ENCODE data around the gene AHNAK. TPM values are rescaled to one million over a fixed set of nuclear protein-coding genes. Genes with fewer than 3 reads are reported as not detected.
"Not testable (repeated sequence)": the region's sequence is repeated elsewhere in the genome, so short reads cannot be mapped to it uniquely, and the experiment has no call there.

AHNAK gene
- 10 to 100 TPM; 70.7 to 75.1 TPM for total RNA-seq

DNA sequence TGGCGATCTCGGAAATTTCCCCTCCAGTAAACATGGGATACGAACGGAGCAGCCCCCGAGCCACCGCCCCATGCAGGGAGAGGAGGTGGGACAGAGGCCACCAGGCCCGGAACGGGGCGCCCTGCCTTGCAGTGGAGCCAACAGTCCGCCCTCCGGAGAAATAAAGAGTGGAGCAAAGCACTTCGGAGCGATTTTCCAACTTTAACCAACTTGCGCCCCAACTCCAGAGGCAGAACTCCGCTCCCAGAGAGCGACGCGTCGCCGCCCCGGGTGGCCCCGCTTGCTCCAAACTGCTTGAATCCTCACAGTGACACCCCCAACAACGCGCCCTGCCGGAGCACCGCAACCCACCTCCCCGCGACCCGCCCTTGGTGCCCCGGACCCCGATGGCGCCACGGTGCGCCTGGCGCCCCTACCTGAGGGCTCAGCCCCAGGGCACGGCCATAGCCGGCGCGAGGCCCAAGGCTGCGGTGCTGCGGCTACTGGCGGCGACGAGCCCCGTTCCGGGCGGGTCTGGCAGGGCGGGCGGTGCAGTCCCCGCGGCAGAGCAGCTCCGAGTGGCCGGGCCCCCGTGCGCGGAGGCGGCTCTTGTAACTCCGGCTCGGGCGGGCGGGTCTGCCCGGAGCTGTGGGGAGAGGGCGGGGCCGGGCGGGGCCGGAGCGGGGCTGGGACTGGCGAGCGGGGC, at the start of gene AHNAK:
Gene AHNAK, minus strand, starts transcription at position 563 of the 685 bp plus-strand sequence. CDS start 10,708 bp downstream, outside the sequence.
- POLR2A ChIA-PET: interaction anchor here (0.5 to 1.4 kb wide), 2 partner anchors 11 to 227 kb away, joined by 3 to 6 read pairs; no protein-coding TSS in a partner anchor
- CTCF ChIA-PET: interaction anchor here (1.0 to 1.2 kb wide), 3 partner anchors 9 to 145 kb away, joined by 3 to 8 read pairs (median 3); no protein-coding TSS in a partner anchor

DNA sequence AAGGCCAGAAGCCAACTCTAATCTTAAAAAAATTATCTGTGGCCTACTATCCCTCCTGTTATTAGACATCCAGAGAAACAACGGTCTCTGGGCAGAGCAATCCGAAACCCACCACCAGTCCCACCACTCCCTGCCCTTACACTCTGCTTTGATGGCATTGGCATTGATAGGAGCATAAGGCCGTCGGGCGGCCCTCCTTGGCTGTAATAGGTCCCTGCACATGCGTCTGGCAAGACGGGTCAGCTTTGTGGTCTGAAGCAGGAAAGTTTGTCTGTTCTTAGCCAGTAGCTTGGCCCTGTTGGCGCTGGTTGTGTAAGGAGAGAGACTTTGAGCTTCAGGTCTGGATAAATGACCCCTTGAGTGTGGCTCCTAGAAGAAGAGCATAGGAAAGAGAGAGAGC, 48.5 kb upstream of the AHNAK start:
- POLR2A ChIA-PET: interaction anchor here (0.8 kb wide), 1 partner anchor 262 kb away, joined by 5 read pairs; no protein-coding TSS in a partner anchor

GRCh38 chr11:62593434-62594044, 46.9 kb upstream of the AHNAK start:
- POLR2A ChIA-PET: interaction anchor here (0.6 to 3.2 kb wide), 7 partner anchors 7 to 176 kb away, joined by 3 to 44 read pairs (median 8); partner anchors contain the start of genes B3GAT3, C11orf98, CSKMT and LBHD1

More for the DNA sequence above, 48.5 kb upstream of the AHNAK start:
- CTCF ChIA-PET: interaction anchor here (2.4 kb wide), 1 partner anchor 17 kb away, joined by 8 read pairs; the partner anchor contains the start of gene EML3

GRCh38 chr11:62592989-62593421, 46.4 kb upstream of the AHNAK start:
- ChIA-PET POLR2A (interaction anchor here (0.6 to 3.2 kb wide), 8 partner anchors 8 to 176 kb away, joined by 3 to 44 read pairs (median 18); partner anchors contain the start of genes B3GAT3, C11orf98, CSKMT and EEF1G), CTCF (interaction anchor here (0.6 to 3.5 kb wide), 14 partner anchors 8 to 240 kb away, joined by 3 to 46 read pairs (median 3); partner anchors contain the start of genes EML3, MTA2, ROM1 and TEX54)

More at GRCh38 chr11:62593434-62594044, 46.9 kb upstream of the AHNAK start:
- CTCF ChIA-PET: interaction anchor here (0.6 to 3.5 kb wide), 17 partner anchors 8 to 239 kb away, joined by 3 to 46 read pairs (median 3); partner anchors contain the start of genes EML3, MTA2, ROM1 and TEX54

DNA sequence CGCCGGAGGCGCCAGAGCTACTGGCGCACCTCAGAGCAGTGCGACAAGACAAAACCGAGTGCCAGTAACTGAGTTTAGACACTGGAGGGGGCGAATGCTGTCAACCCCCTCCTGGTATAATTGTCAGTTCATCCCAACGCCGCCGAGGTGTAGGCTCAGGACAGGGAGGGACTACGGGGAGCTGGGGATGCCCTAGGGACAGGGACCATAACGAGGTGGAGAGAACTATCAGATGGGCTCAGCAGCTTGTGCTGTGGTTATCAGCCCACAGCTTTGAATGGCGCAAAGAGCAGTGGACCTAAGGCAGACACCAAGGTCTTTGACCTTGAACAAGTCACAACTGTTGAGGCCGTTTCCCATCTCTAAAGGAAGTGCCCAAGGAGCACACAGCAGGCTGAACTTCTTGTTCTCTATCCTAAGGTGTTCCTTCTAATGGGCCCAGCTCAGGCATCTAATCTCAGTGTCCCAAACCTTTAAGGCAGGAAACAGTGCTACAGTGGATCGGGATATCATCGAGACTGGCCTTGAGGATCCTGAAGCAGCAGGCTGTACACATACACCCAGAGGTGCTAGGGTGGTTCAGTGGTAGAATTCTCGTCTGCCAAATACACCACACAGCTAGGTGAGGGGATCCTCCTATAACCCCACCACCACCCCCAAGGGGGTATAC, 45.7 kb upstream of the AHNAK start:
- ChIA-PET POLR2A (interaction anchor here (0.6 to 3.2 kb wide), 23 partner anchors 8 to 264 kb away, joined by 3 to 44 read pairs (median 6); partner anchors contain the start of genes B3GAT3, C11orf98, CSKMT and EEF1G), CTCF (interaction anchor here (0.5 to 3.5 kb wide), 26 partner anchors 9 to 240 kb away, joined by 3 to 46 read pairs (median 4); partner anchors contain the start of genes B3GAT3, C11orf98, CSKMT and EML3)

- CTCF ChIA-PET: interaction anchor here (0.5 to 3.5 kb wide), 22 partner anchors 8 to 190 kb away, joined by 3 to 46 read pairs (median 4); partner anchors contain the start of genes B3GAT3, C11orf98, CSKMT and EML3
- POLR2A ChIA-PET: interaction anchor here (0.6 to 3.2 kb wide), 26 partner anchors 9 to 265 kb away, joined by 3 to 44 read pairs (median 6); partner anchors contain the start of genes B3GAT3, C11orf98, CSKMT and EEF1G
These were observed 45.0 kb upstream of the AHNAK start, which contains the start of gene TUT1 for GRCh38 chr11:62591448-62592145. TUT1 (minus strand) TSS chr11:62591523; CDS start chr11:62591485, 38 bp downstream.

GRCh38 chr11:62588966-62589637, 42.5 kb upstream of the AHNAK start:
- ChIA-PET POLR2A (interaction anchor here (1.6 kb wide), 1 partner anchor 33 kb away, joined by 3 read pairs; the partner anchor contains the start of gene B3GAT3), CTCF (interaction anchor here (1.2 to 3.5 kb wide), 3 partner anchors 12 to 164 kb away, joined by 3 to 13 read pairs (median 4); no protein-coding TSS in a partner anchor)

DNA sequence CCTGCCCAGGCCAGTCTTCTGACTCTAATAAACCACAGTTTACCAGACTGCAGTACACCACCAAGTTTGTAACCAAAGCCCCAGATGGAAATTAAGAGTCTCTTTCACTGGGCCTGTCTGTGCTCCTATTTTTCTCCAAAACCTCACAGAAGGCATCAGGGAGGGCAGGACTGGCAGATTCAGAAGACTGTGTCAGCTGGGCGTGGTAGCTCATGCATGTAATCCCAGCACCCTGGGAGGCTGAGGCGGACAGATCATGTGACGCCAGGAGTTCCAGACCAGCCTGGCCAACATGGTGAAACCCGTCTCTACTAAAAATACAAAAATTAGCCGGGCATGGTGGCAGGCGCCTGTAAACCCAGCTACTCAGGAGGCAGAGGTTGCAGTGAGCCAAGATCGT, 38.8 kb upstream of the AHNAK start:
- POLR2A ChIA-PET: interaction anchor here (1.0 kb wide), 1 partner anchor 16 kb away, joined by 5 read pairs; the partner anchor contains the start of gene MTA2

DNA sequence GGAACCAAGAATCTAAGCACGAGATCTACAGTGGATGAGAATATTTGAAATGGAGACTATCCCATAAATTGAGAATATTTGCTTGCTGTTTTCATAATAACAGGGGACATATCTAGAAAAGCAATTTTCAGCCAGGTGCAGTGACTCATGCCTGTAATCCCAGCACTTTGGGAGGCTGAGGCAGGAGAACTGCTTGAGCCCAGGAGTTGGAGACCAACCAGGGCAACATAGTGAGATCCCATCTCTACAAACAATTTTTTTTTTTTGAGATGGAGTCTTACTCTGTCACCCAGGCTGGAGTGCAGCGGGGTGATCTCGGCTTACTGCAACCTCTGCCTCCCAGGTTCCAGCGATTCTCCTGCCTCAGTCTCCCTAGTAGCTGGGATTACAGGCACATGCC, 35.1 kb upstream of the AHNAK start:
- POLR2A ChIA-PET, CTCF ChIA-PET: not testable (repeated sequence)

More for the DNA sequence above, 38.8 kb upstream of the AHNAK start:
- CTCF ChIA-PET: not testable (repeated sequence)

DNA sequence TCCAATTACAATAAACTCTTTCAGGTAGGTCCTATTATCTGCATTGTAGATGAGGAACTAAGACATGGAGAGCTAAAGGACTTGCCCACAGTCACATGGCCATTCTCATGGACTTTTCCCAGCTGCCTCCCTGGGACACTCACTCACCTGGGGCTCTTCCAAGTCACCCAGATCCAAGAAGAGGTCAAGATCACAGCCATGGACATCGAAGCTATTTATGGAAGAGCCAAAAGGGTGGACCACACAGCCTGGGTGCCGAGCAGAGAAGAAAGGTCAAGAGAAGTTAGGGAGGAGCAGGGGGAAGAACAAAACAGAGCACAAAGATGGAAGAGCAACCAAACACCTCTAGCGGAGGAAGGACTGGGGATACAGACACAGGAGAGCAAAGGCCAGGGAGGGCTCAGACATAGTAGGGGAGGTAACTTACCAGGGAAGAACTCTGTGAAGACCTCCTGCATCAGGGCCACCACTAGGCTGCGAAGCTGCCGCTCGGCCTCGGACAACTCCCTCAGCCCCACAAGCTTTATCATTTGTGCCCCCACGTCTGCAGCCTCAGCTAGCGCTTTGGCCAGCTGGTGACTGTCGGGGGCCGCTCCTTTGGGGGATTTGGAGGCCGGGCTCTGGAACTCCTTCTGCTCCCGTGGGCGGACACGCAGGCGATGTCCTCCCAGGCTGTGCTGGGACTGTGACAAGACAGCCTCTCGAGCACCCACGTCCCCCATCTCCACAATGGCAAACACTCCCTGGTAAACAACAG, 34.5 kb upstream of the AHNAK start:
- CTCF ChIA-PET: interaction anchor here (1.0 kb wide), 1 partner anchor 187 kb away, joined by 4 read pairs; no protein-coding TSS in a partner anchor
- POLR2A ChIA-PET: no interaction called here

GRCh38 chr11:62579252-62579651, 32.6 kb upstream of the AHNAK start:
- POLR2A ChIA-PET: no interaction called here
- CTCF ChIA-PET: no interaction called here

GRCh38 chr11:62578541-62578940, 31.9 kb upstream of the AHNAK start:
- ChIA-PET POLR2A (no interaction called here), CTCF (no interaction called here)

GRCh38 chr11:62577046-62577714, 30.6 kb upstream of the AHNAK start:
- POLR2A ChIA-PET: interaction anchor here (0.5 to 0.7 kb wide), 2 partner anchors 13 to 1267 kb away, joined by 4 to 6 read pairs; no protein-coding TSS in a partner anchor
- CTCF ChIA-PET: interaction anchor here (1.3 to 1.7 kb wide), 3 partner anchors 12 to 88 kb away, joined by 3 to 4 read pairs (median 4); partner anchors contain the start of genes C11orf98, CSKMT and TUT1

GRCh38 chr11:62575837-62576236, 29.2 kb upstream of the AHNAK start:
- POLR2A ChIA-PET: no interaction called here
- CTCF ChIA-PET: interaction anchor here (1.9 kb wide), 1 partner anchor 15 kb away, joined by 10 read pairs; the partner anchor contains the start of gene TUT1

- CTCF ChIA-PET: interaction anchor here (1.0 to 1.9 kb wide), 3 partner anchors 16 to 38 kb away, joined by 4 to 10 read pairs (median 4); partner anchors contain the start of genes ROM1 and TUT1
These were observed 28.6 kb upstream of the AHNAK start for GRCh38 chr11:62575156-62575555.

More at GRCh38 chr11:62575156-62575555, 28.6 kb upstream of the AHNAK start:
- POLR2A ChIA-PET: interaction anchor here (0.7 to 3.0 kb wide), 3 partner anchors 17 to 90 kb away, joined by 4 to 33 read pairs (median 4); partner anchors contain the start of genes C11orf98, CSKMT, EML3 and ROM1

All from activated CD8-positive, alpha-beta memory T cell treated with anti-CD3 and anti-CD28 coated beads for 36 hours (primary cell).